Neural crest cell (in vitro differentiated cells): ENCODE results near the gene UTRN. TPM values are rescaled to one million over a fixed set of nuclear protein-coding genes. Genes with fewer than 3 reads are reported as not detected.

Experiments
- DNase-seq: peaks from one replicate; pipeline ENCODE4 v3.0.0; 2021; ENCODE audit warnings: low read depth, mixed read lengths, low spot score
- H3K27ac Mint-ChIP-seq: one replicate; pipeline ENCODE4 v1.8.0; 2021; ENCODE audit warnings: mild to moderate bottlenecking, mixed read lengths; ENCODE audit not compliant: unreplicated experiment
- H3K27me3 Mint-ChIP-seq: 2 replicates; pipeline ENCODE4 v1.8.0; 2021; ENCODE audit warnings: low read depth, mild to moderate bottlenecking, mixed read lengths
- H3K36me3 Mint-ChIP-seq: 2 replicates; pipeline ENCODE4 v1.8.0; 2021; ENCODE audit warnings: low read depth, mild to moderate bottlenecking, mixed read lengths
- H3K4me1 Mint-ChIP-seq: 2 replicates; pipeline ENCODE4 v1.8.0; 2021; ENCODE audit warnings: mixed read lengths
- H3K4me3 Mint-ChIP-seq: one replicate; pipeline ENCODE4 v1.8.0; 2021; ENCODE audit warnings: mild to moderate bottlenecking, mixed read lengths
- H3K9me3 Mint-ChIP-seq: 2 replicates; pipeline ENCODE4 v1.8.0; 2021; ENCODE audit warnings: mixed read lengths
- CTCF ChIP-seq: fragments of 200-600 bp; sonication (generic); conservative IDR thresholded peaks from 2 replicates; pipeline ENCODE4 v1.5.0; 2021; ENCODE audit warnings: antibody characterized with exemption, mild to moderate bottlenecking
- total RNA-seq: library from RNA; stranded (reverse); gene quantifications from 2 replicates; pipeline ENCODE4 v1.2.1, GENCODE V29; 2021

UTRN gene
- total RNA-seq, 1 donor from 2014 or later = 74.0 TPM

GRCh38 chr6:144327081-144327480 is 41.9 kb downstream of the UTRN start:
- peak overlapping the region; percentile 45 for H3K27ac Mint-ChIP-seq
- no peak for TF ChIP-seq CTCF
- no peaks in the 10 kb centered on the region for H3K9me3 Mint-ChIP-seq
- DNase-seq = no peak
- H3K4me1 Mint-ChIP-seq = peaks cover 16% of the 10 kb centered on the region
- H3K36me3 Mint-ChIP-seq = no peaks in the 10 kb centered on the region
- no peak overlapping the region for H3K4me3 Mint-ChIP-seq
- H3K27me3 Mint-ChIP-seq = no peaks in the 10 kb centered on the region

- peaks cover 18% of the 10 kb centered on the region for H3K4me1 Mint-ChIP-seq
- TF ChIP-seq CTCF = no peak
- H3K9me3 Mint-ChIP-seq = no peaks in the 10 kb centered on the region
- no peak overlapping the region for H3K27ac Mint-ChIP-seq
- H3K4me3 Mint-ChIP-seq = no peak overlapping the region
- no peak for DNase-seq
- no peaks in the 10 kb centered on the region for H3K36me3 Mint-ChIP-seq
- H3K27me3 Mint-ChIP-seq = no peaks in the 10 kb centered on the region
Measured at GRCh38 chr6:144330017-144330987, 45.2 kb downstream of the UTRN start.

DNA sequence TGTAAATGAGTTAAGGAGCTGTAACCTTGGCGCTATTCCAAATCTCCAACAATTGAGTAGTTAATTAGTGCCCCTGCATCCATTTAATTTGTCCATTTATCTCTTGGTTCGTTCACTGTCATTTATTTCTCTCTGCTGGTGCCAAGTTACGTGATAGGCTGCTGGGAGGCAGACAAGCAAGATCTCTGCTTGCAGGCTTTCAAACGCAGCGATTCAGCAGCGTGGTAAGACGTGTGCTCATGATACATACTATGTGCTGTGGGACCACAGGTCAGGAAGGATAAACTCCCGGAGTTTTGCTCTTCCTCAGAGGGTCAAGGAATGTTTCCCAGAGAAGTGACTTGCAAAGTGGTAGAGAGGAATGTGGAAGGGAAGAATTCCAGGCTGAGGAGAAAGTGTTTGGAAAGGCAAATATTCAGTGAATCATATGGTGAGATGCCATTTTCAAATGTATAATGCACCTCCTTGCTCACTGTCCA is 46.4 kb downstream of the UTRN start:
- H3K9me3 Mint-ChIP-seq = no peaks in the 10 kb centered on the region
- H3K4me3 Mint-ChIP-seq = no peak overlapping the region
- no peak for TF ChIP-seq CTCF
- no peaks in the 10 kb centered on the region for H3K27me3 Mint-ChIP-seq
- peaks cover 18% of the 10 kb centered on the region for H3K4me1 Mint-ChIP-seq
- no peaks in the 10 kb centered on the region for H3K36me3 Mint-ChIP-seq
- DNase-seq = no peak
- peak overlapping the region; percentile 64 for H3K27ac Mint-ChIP-seq

DNA sequence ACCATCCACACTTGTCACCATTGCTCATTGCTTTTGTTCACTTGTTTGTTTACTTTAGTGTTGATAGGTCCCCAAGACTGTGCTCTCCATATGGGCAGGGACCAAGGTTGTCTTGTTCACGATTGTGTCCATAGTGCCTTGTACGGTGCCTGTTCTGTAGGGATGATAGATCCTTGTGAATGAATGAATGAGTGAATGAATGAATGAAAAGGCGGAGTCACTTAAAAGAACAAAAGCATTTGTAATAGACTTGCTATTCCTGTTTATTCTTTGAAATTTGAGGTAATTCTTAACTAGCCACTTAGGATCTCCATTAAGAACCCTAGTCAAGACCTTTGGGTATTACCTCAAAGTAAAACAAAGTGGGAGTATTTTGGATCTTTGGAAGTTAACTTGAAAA is 47.0 kb downstream of the UTRN start:
- no peak for TF ChIP-seq CTCF
- Mint-ChIP-seq H3K27ac (no peak overlapping the region), H3K36me3 (no peaks in the 10 kb centered on the region), H3K9me3 (no peaks in the 10 kb centered on the region), H3K27me3 (no peaks in the 10 kb centered on the region), H3K4me3 (no peak overlapping the region), H3K4me1 (peaks cover 12% of the 10 kb centered on the region)
- no peak for DNase-seq

- Mint-ChIP-seq H3K4me3 (no peak overlapping the region), H3K27me3 (no peaks in the 10 kb centered on the region), H3K36me3 (peaks cover 3% of the 10 kb centered on the region), H3K9me3 (no peaks in the 10 kb centered on the region), H3K27ac (no peak overlapping the region), H3K4me1 (peaks cover 11% of the 10 kb centered on the region)
- TF ChIP-seq CTCF = no peak
- no peak for DNase-seq
Measured at GRCh38 chr6:144334150-144334708, 49.1 kb downstream of the UTRN start.

Other genes with a start within 250 kb of the UTRN start
- 161 and 164 TPM in 2 replicates for gene SF3B5, start 189.8 kb upstream of the UTRN start, total RNA-seq
- gene STX11, start 134.8 kb upstream of the UTRN start, total RNA-seq = not detected in 2 replicates